Superior temporal gyrus (tissue), 1 donor: ENCODE data around the gene SNRPA1.

ENCODE experiments used
- DNase-seq: peaks from one replicate; pipeline ENCODE4 v3.0.0-alpha.2; 2016; ENCODE audit errors: extremely low spot score

The SNRPA1 gene

DNA sequence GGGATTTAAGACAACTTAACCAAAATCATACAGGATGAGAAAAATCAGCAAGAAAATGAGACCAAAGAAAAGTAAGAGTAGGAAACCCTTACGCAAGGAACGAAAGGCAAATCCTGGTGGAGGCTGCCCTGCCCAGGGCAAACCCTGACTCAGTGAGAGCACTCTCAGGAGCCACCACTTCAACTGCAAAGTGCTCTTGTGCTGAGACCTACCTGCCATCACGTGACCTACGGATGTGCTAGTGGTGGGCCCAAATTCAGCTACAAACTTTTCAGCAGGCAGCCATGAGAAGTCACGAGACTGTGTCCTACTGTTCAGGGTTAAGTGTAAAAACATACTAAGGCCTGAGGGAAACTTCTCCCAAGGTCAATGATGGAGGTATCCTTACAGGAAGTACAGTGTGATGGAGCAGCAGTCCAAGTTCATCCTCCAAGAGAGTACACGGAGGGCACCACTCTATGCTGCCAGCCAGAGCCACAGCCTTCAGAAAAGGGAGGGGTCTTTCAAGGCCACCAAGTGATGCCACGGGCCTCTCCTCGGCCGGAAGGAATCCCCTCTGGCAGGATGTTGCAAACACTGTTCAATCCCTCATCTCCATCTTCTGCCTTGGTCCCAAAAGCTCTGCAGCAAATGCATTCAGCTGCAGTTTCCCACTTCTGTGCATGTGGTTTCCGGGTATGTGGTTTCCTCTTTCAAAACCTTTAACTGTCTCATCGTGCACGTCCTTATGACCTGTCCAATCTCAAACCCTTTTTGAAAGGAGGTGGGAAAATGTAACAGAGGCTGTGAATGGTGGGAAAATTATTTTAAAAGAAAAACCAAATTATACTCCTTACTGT, 52.7 kb downstream of the SNRPA1 start:
- no peak for DNase-seq

DNA sequence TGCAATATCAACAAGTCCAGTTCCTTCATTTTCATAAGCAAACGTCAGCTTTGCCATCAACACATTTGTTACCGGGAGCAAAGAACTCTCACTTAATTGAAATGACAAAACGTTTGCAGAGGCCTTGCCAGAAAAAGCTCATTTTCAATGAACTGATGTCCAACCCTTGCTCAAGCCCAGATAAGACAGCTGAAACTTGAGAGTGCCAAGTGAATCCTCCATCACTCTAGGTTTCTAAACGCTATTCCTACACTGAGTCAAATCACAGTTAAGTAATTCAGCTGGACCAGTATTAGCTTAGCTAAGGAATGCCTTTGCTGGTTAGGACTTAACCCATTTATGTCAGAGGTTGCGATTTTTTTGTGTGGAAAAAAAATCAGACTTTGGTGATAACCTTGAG, 54.7 kb downstream of the SNRPA1 start:
- no peak for DNase-seq

DNA sequence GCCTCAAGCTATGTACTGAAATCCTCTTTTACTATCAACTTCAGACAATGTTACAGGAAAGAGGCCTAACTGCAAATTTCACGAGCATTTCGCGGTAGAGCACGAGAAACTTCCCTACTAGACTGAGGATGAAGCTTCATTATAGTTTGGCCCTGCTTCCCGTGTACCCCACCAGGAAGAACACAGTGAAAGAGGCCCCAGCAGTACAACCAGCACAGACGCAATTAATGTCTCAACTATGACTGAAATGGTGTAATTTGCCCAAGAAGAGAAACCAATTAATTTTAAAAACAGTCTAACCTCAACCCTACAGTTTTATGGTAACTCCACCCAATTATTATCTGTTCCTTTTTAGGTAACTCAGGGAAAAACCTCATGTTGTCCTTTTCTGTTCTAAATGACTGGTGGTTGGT, 55.3 kb downstream of the SNRPA1 start:
- DNase-seq, result no peak

DNA sequence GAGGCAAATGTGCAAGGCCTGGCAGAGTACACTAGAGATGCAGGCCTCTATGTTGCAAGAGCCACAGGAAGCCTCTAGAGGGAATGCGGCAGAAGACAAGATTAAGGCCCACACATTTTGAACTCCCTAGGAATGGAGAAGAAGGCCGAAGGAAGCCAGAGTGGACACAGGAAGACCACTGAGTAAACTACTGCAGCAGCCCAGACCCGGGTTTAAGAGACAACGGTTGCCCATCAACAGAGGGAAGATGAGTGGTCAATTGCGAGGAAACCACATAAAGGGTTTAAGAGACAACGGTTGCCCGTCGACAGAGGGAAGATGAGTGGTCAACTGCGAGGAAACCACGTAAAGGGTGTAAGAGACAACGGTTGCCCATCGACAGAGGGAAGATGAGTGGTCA, 57.8 kb downstream of the SNRPA1 start:
- no peak for DNase-seq

DNA sequence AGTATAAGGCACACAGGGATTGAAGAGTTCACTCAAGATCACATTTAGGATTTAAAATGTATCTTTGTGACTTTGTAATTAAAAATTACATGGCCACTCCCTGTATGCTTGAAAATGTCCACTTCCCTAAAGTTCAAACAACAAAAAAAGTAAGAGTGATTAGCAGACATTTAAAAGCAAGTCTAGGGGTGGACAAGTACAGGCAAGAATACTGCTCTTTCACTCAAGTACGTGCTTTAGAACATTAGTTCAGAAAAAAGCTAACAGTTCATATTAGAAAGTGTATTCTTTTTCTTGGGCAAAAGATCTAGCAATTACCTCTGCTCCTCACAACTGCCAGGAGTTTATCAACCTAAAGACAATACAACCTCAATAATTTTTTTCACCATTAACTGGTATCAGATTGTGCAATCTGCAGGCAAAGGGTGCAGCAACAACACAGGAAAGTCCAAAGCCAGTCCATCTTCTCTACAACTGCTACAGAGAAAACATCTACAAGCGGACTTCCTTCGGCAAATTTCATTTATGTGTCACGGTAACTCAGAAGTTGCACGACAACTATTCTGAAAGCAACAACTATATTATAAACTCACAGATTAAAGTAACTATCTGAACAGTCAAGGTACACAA, 61.3 kb downstream of the SNRPA1 start:
- DNase-seq, result no peak

DNA sequence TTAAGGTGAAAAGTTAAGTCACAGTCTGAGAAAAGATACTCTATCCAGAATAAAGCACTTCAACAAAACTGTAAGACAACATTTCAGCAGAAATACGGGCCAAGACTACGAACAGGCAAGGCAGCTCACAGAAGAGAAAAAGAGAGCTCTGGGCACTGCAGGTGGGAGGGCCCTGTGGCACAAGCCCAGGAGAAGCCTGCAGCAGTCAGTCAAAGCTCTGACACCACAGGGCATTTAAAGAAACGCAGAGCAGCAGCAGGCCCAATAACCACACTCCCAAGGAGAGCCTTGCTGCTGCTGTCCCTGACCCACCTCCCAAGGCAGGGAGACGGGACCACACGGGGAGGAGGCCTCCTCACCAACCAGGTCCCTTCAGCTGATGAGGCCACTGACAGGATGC, 62.4 kb downstream of the SNRPA1 start:
- no peak for DNase-seq
